Cerebellar nuclear complex (tissue), 1 donor: Measurements from ENCODE around the gene ME1.

Source experiments
- DNase-seq, 2 experiments: peaks; one replicate each; lab custom pipeline; 2025; lab: John Stamatoyannopoulos, UW

ME1 gene

DNA sequence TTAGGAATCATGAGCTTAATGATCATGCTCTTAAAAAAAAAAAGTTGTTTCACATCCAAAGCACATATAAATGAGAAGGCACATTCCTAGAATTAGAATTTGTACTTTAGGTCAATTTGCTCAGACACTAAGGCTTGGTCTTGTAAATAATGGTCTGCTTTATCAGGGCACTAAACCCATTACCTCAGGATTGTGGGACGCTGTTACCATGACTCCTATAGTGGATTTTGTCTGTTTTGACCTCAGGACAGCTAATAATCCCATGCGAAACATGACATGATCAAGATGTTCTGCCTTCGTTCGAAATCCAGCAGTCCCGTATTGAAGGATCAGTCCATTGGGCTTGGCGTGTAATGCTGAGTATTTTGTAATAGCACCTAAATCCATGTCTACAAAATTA lies 240.2 kb downstream of the ME1 start:
- no peak for DNase-seq

DNA sequence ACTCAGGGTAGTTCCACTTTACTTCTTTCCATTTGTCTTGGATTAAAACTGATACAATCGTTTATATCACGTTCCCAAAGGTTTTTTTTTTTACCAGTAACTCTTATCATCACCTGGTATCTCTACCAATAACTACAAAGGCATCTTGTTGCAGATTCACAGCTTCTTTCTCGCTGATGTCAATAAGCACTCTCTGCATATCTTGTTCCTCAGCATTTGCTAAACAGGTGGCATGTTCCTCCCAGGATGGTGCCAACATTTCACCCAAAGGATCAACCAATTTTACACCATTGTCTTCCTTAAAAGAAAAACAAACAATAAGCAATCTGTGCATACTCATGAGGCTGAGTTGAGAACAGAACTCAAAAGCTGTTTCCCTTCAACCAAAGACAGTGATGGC lies 242.3 kb downstream of the ME1 start:
- DNase-seq = no peak

DNA sequence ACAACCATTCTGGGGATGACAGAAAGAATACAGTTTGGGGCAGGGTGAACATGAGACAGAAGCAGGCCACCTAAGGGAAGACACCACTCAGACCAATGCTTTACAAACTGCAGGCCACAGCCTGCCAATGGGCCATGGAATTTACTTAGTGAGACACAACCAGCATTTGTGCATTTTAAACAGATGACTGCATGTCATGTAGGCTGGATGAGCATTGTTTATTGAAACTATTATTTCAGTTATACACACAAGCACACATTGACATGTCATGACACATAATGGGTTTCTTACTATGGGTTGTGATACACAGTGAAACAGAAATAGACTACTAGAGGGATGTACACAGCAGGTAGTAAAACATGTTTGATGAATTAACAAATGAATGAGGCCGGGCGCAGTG lies 245.8 kb downstream of the ME1 start:
- DNase-seq = no peak

GRCh38 chr6:83183082-83183828 lies 247.6 kb downstream of the ME1 start:
- no peak for DNase-seq

GRCh38 chr6:83182114-83182513 lies 248.7 kb downstream of the ME1 start:
- no peak for DNase-seq

- DNase-seq = no peak
These were observed 250.4 kb downstream of the ME1 start for GRCh38 chr6:83180426-83180950.

GRCh38 chr6:83176246-83176645 lies 254.6 kb downstream of the ME1 start:
- DNase-seq = no peak

DNA sequence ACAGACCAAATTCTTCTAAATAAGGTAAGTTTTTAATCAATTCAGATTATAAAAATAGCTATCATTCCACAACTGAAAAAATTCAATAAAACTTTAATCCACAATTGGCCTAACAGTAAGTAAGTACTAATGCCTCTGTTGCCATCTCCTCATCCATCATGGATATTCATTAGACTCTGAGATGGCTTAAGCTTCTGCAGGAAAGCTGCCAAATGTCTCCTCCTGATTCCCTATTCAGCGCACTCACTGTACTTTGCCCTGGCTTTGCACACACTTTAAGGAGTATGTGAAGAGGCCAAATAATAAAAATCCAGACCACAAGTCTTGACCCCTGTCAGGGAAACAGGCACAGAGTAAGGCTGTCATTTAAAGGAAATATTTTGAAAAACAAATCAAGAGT lies 261.3 kb downstream of the ME1 start:
- DNase-seq = no peak

- peak in 1 of 2 experiments; percentile 15 for DNase-seq
These were observed 261.7 kb downstream of the ME1 start for GRCh38 chr6:83169106-83169505.

DNA sequence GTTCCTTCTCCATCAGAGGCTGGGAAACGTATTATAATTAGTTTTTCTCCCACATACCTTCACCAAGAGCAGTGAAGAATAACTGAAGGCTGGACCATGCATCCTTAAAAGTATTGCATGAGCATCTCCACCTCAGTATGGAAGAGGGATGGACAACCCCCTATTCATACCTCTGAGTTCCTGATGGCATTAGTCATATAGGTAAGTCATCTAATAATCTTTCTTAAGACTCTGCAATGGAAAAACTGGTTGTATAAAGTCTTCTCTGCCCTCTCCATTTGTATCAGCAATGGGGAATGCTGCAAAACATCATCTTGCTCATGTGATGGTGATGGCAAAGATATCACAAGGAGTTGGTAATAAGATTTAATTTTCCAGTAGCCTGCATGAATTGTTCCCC lies 262.3 kb downstream of the ME1 start:
- DNase-seq = no peak

DNA sequence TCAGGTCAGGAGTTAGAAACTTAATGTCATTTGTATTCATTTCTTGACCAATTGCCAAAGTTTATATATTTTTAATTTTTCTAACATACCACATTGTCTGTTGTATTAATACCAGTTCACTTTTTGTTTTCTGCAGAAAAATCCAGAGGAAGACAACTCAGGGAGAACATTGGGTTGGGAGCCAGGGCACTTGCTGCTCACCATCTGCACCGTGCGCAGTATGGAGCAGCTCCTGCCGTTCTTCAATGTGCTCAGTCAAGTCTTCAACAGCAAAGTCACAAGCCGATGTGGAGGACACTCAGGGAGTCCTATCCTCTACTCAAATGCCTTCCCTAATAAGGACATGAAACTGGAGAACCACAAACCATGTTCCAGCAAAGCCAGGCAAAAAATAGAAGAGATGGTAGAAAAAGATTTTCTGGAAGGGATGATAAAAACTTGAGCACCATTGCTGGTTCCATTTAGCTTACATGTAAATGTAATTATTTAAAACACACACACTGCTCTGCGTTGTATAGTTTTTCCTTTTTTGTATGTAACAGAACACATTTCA lies 263.0 kb downstream of the ME1 start:
- peak in 1 of 2 experiments; percentile 73 for DNase-seq
